SK-N-MC (cell line): ENCODE measurements around the gene ZNF536.
"Not testable (repeated sequence)": the region's sequence is repeated elsewhere in the genome, so short reads cannot be mapped to it uniquely, and the experiment has no call there.

Experiments used
- DNase-seq: peaks from one replicate; pipeline ENCODE4 v3.0.0-alpha.2; 2011; ENCODE audit warnings: low read depth, low spot score
- H3K27ac ChIP-seq: fragments of 200-600 bp; sonication (generic); 2 replicates; pipeline ENCODE4 v1.5.1; 2016; ENCODE audit warnings: mixed run types
- H3K36me3 ChIP-seq: fragments of 200-600 bp; sonication (generic); 2 replicates; pipeline ENCODE4 v1.6.1; 2017; ENCODE audit warnings: antibody characterized with exemption, low read length, mixed read lengths; ENCODE audit not compliant: insufficient read depth
- H3K4me3 ChIP-seq: fragments of 200-600 bp; sonication (generic); 2 replicates; pipeline ENCODE4 v1.5.1; 2016
- H3K9ac ChIP-seq: fragments of 200-600 bp; sonication (generic); 2 replicates; pipeline ENCODE4 v1.8.0; 2017; ENCODE audit warnings: mixed run types, mixed read lengths; ENCODE audit not compliant: insufficient read length
- H3K9me3 ChIP-seq: fragments of 200-600 bp; sonication (generic); 2 replicates; pipeline ENCODE4 v1.6.1; 2017; ENCODE audit warnings: low read depth, mild to moderate bottlenecking, antibody characterized with exemption, low read length, moderate library complexity, mixed read lengths
- EZH2 ChIP-seq: fragments of 200-600 bp; sonication (generic); IDR thresholded peaks from one replicate; pipeline ENCODE4 v1.6.1; 2017; ENCODE audit warnings: antibody characterized with exemption
- FOXP2 ChIP-seq: optimal IDR thresholded peaks from 2 replicates; pipeline ENCODE3; 2011; ENCODE audit warnings: mild to moderate bottlenecking, moderate library complexity; ENCODE audit not compliant: insufficient read depth; ENCODE audit errors: extremely low read length, control extremely low read depth
- POLR2AphosphoS5 ChIP-seq: IDR thresholded peaks from 2 replicates; pipeline ENCODE4 v1.6.1; 2012; ENCODE audit warnings: mild to moderate bottlenecking, low read depth, low read length, borderline replicate concordance

ZNF536 gene

GRCh38 chr19:30473334-30473867 lies 101.2 kb downstream of the ZNF536 start:
- Histone ChIP-seq H3K36me3 (no peaks in the 10 kb centered on the region), H3K27ac (no peak overlapping the region), H3K9ac (no peak overlapping the region), H3K4me3 (no peak overlapping the region), H3K9me3 (no peaks in the 10 kb centered on the region)
- TF ChIP-seq EZH2 (no peak), FOXP2 (no peak), POLR2AphosphoS5 (no peak)
- no peak for DNase-seq

GRCh38 chr19:30476997-30477396 lies 104.8 kb downstream of the ZNF536 start:
- Histone ChIP-seq H3K9ac (no peak overlapping the region), H3K4me3 (no peak overlapping the region), H3K9me3 (no peaks in the 10 kb centered on the region), H3K27ac (no peak overlapping the region), H3K36me3 (no peaks in the 10 kb centered on the region)
- no peak for TF ChIP-seq EZH2
- TF ChIP-seq POLR2AphosphoS5, result no peak
- TF ChIP-seq FOXP2, result no peak
- DNase-seq, result no peak

- H3K27ac ChIP-seq, result no peak overlapping the region
- H3K9ac ChIP-seq, result no peak overlapping the region
- H3K4me3 ChIP-seq, result no peak overlapping the region
- TF ChIP-seq POLR2AphosphoS5, result no peak
- no peak for TF ChIP-seq FOXP2
- no peak for TF ChIP-seq EZH2
- no peak for DNase-seq
- H3K36me3 ChIP-seq, result no peaks in the 10 kb centered on the region
- H3K9me3 ChIP-seq, result no peaks in the 10 kb centered on the region
Observed at GRCh38 chr19:30479231-30479630, 107.0 kb downstream of the ZNF536 start.

DNA sequence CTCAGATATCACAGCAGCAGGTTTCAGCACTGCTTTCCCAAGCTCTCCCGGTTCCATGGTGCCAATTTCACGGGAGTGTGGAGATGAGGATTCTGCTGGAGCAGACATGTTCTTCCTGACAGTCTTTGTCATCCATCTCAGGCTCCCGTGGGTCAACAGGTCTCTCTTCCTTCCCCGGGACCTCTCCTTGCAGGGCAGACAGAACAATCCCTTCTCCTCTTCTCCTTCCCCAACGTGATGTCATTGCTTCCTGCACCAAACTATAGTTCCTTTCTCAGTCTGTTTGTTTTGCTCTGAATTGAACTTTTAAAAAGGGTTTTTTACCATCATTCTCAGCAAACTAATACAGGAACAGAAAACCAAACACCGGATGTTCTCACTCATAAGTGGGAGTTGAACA lies 107.9 kb downstream of the ZNF536 start:
- Histone ChIP-seq H3K36me3 (no peaks in the 10 kb centered on the region), H3K9me3 (no peaks in the 10 kb centered on the region), H3K4me3 (no peak overlapping the region), H3K27ac (no peak overlapping the region), H3K9ac (no peak overlapping the region)
- no peak for DNase-seq
- no peak for TF ChIP-seq FOXP2
- TF ChIP-seq POLR2AphosphoS5, result no peak
- TF ChIP-seq EZH2, result no peak

- H3K27ac ChIP-seq, result no peak overlapping the region
- H3K9me3 ChIP-seq, result no peaks in the 10 kb centered on the region
- TF ChIP-seq FOXP2, result no peak
- no peak for TF ChIP-seq EZH2
- no peak for TF ChIP-seq POLR2AphosphoS5
- no peak overlapping the region for H3K9ac ChIP-seq
- DNase-seq, result no peak
- H3K4me3 ChIP-seq, result no peak overlapping the region
- H3K36me3 ChIP-seq, result no peaks in the 10 kb centered on the region
Observed at GRCh38 chr19:30481063-30481462, 108.9 kb downstream of the ZNF536 start.

DNA sequence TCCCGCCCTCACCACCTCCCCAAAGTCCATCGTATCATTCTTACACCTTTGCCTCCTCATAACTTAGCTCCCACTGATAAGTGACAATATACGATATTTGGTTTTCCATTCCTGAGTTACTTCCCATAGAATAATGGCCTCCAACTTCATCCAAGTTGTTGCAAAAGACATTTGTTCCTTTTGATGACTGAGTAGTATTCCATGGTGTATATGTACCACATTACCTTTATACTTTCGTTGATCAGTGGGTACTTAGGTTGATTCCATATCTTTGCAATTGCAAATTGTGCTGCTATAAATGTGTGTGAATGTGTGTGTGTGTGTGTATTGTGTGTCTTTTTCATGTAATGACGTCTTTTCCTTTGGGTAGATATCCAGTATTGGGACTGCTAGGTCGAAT lies 109.6 kb downstream of the ZNF536 start:
- H3K4me3 ChIP-seq, result no peak overlapping the region
- no peaks in the 10 kb centered on the region for H3K36me3 ChIP-seq
- no peak overlapping the region for H3K27ac ChIP-seq
- H3K9ac ChIP-seq, result no peak overlapping the region
- DNase-seq, result no peak
- H3K9me3 ChIP-seq, result no peaks in the 10 kb centered on the region
- TF ChIP-seq EZH2, result no peak
- TF ChIP-seq POLR2AphosphoS5, result no peak
- TF ChIP-seq FOXP2, result no peak

DNA sequence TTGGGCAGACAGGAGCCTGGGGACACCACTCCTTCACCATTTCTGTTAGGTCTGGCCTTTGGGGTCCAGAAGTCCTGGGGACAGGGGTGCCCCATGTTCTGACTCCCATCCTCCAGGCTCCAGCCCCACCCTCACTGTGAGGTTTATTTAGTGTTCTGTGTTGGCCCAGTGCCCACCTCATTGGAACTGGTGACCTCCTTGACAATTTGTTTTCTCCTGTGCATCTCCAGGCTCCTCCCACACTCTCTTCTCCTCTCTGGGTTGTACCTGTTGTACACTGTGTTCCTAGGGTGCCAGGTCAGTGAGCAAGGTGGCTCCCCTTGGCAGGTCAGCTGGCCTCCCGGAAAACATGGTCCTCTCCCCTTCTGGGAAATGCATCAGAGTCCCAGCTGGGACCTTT lies 110.8 kb downstream of the ZNF536 start:
- H3K9me3 ChIP-seq, result no peaks in the 10 kb centered on the region
- no peaks in the 10 kb centered on the region for H3K36me3 ChIP-seq
- DNase-seq, result no peak
- no peak overlapping the region for H3K9ac ChIP-seq
- TF ChIP-seq POLR2AphosphoS5 (no peak), EZH2 (no peak), FOXP2 (no peak)
- H3K27ac ChIP-seq, result no peak overlapping the region
- no peak overlapping the region for H3K4me3 ChIP-seq

DNA sequence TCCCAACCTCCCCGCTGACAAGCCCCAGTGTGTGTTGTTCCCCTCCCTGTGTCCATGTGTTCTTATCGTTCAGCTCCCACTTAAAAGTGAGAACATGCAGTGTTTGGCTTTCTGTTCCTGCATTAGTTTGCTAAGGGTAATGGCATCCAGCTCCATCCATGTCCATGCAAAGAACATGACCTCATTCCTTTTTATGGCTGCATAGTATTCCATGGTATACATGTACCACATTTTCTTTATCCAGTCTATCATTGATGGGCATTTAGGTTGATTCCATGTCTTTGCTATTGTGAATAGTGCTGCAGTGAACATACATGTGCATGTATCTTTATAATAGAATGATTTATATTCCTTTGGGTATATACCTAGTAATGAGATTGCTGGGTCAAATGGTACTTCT lies 114.1 kb downstream of the ZNF536 start:
- not testable (repeated sequence) for H3K9me3 ChIP-seq, H3K4me3 ChIP-seq, DNase-seq, H3K36me3 ChIP-seq, H3K9ac ChIP-seq, H3K27ac ChIP-seq

- Histone ChIP-seq H3K4me3 (no peak overlapping the region), H3K27ac (no peak overlapping the region), H3K9me3 (no peaks in the 10 kb centered on the region), H3K36me3 (no peaks in the 10 kb centered on the region), H3K9ac (no peak overlapping the region)
- TF ChIP-seq EZH2, result no peak
- no peak for TF ChIP-seq FOXP2
- no peak for TF ChIP-seq POLR2AphosphoS5
- DNase-seq, result no peak
Observed at GRCh38 chr19:30487178-30487577, 115.0 kb downstream of the ZNF536 start.

DNA sequence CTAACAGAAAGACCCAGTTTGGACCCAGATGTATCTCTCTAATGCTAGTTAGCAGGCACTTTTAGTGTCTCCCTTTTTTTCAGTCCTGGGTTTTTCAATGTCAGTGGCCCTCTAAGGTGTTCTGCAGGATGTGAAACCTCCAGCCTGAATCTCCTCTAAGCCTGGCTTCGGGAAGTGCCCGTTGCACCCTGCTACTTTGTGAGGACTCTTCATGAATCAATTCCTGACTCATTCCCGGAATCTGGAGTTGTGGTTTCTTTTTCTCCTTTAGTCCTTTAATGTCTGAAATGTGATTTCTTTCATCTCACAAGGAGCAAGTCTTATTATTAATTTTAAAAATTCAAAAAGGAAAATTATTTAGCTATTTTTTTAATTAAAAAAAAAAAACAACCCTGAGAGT lies 116.0 kb downstream of the ZNF536 start:
- no peaks in the 10 kb centered on the region for H3K36me3 ChIP-seq
- no peak overlapping the region for H3K27ac ChIP-seq
- no peak overlapping the region for H3K4me3 ChIP-seq
- no peak overlapping the region for H3K9ac ChIP-seq
- no peak for DNase-seq
- no peaks in the 10 kb centered on the region for H3K9me3 ChIP-seq
- TF ChIP-seq EZH2 (no peak), POLR2AphosphoS5 (no peak), FOXP2 (no peak)
